ENCODE data around the gene MLST8.

DNA sequence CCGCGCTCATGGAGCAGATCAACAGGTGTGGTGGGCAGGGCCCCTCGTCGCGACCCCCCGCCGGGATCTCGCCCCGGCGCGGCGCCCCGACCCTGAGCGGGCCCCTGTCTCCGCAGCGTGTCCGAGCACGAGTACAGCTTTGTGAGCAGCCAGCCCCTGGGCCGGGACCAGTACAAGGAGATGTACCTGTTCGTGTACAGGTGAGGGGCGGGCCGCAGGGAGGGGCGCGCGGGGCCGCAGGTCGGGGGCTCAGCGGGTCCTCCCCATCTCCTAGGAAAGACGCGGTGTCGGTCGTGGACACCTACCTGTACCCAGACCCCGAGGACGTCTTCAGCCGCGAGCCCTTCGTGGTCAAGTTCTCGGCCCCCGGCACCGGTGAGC lies 31.8 kb downstream of the MLST8 start:
- TF ChIP-seq, protein P1, sequence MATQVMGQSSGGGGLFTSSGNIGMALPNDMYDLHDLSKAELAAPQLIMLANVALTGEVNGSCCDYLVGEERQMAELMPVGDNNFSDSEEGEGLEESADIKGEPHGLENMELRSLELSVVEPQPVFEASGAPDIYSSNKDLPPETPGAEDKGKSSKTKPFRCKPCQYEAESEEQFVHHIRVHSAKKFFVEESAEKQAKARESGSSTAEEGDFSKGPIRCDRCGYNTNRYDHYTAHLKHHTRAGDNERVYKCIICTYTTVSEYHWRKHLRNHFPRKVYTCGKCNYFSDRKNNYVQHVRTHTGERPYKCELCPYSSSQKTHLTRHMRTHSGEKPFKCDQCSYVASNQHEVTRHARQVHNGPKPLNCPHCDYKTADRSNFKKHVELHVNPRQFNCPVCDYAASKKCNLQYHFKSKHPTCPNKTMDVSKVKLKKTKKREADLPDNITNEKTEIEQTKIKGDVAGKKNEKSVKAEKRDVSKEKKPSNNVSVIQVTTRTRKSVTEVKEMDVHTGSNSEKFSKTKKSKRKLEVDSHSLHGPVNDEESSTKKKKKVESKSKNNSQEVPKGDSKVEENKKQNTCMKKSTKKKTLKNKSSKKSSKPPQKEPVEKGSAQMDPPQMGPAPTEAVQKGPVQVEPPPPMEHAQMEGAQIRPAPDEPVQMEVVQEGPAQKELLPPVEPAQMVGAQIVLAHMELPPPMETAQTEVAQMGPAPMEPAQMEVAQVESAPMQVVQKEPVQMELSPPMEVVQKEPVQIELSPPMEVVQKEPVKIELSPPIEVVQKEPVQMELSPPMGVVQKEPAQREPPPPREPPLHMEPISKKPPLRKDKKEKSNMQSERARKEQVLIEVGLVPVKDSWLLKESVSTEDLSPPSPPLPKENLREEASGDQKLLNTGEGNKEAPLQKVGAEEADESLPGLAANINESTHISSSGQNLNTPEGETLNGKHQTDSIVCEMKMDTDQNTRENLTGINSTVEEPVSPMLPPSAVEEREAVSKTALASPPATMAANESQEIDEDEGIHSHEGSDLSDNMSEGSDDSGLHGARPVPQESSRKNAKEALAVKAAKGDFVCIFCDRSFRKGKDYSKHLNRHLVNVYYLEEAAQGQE (IDR thresholded peaks at IDR 0.05; ENCODE audit: low read depth) = no peak
- no peak for TF ChIP-seq EGR1 (IDR thresholded peaks at IDR 0.05)
- TF ChIP-seq, protein P2, sequence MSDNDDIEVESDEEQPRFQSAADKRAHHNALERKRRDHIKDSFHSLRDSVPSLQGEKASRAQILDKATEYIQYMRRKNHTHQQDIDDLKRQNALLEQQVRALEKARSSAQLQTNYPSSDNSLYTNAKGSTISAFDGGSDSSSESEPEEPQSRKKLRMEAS (IDR thresholded peaks at IDR 0.05) = no peak
- TF ChIP-seq RAD21 (IDR thresholded peaks at IDR 0.05; ENCODE audit: low read depth) = no peak
- no peak for TF ChIP-seq ZBTB7A (IDR thresholded peaks at IDR 0.05; ENCODE audit: low read depth)
- TF ChIP-seq TAF1 (IDR thresholded peaks at IDR 0.05; ENCODE audit: low read depth) = no peak
- no peak for TF ChIP-seq NFIC (IDR thresholded peaks at IDR 0.05)
- no peak for TF ChIP-seq TEAD4 (IDR thresholded peaks at IDR 0.05)
- no peak for TF ChIP-seq TCF12 (IDR thresholded peaks at IDR 0.05; ENCODE audit: low read depth)
- TF ChIP-seq YY1 (IDR thresholded peaks at IDR 0.05; ENCODE audit: low read depth) = no peak
- TF ChIP-seq FOXM1 (IDR thresholded peaks at IDR 0.05; ENCODE audit: borderline replicate concordance, low read depth) = no peak
- no peak for TF ChIP-seq CEBPB (IDR thresholded peaks at IDR 0.05)

Measured in Ishikawa (cell line).